Stimulated activated CD4-positive, alpha-beta T cell treated with anti-CD3 and anti-CD28 coated beads, Interleukin-15, amount 100 ng/mL, for 24 hours (primary cell): ENCODE results near the gene LGI4.

ENCODE experiments used
- DNase-seq: peaks from one replicate; pipeline ENCODE4 v3.0.0-alpha.2; 2020

The LGI4 gene

DNA sequence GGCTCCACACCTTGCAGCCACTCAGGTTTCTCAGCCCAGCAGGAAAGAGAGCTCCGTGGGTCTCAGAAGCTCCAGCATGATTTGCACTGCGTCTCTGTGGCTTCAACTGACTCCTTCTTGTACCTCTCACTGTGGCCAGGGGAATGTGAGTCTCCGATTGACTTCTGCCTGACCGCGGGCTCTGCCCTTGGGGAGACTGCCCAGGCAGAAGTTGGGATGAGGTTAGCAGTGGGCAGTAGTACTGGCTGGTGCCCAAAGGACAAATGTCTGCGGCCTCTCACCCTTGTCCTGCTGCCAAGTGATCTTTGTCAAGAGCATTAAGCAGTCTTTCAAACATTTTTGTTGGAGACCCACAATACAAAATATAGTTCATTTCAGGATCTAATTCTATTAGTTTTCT is 53.7 kb downstream of the LGI4 start:
- DNase-seq = no peak

DNA sequence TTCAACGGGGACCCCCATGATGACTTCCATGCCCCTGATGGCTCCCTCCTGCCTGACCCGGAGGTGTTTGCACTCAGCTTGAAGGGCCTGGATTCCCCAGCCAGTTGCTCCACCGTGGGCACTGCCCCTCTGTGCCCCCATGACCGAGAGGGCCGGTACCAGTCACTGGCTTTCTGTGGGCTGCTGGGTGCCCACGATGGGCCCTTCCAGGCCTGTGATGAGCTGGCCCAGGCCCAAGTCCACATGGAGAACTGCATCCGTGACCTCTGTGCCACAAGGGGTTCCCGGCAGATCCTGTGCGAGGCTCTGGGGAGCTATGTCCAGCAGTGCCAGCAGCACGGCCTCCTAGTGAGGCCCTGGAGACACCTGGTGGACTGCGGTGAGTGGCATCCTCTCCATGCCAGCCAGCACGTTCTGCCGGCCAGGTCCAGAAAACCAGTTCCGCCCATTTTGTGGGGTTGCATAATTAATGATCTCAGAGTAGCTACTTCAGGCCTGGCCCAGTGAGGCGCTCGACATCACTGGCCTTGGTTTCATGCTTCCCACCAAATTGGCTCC is 54.2 kb downstream of the LGI4 start:
- DNase-seq = no peak

DNA sequence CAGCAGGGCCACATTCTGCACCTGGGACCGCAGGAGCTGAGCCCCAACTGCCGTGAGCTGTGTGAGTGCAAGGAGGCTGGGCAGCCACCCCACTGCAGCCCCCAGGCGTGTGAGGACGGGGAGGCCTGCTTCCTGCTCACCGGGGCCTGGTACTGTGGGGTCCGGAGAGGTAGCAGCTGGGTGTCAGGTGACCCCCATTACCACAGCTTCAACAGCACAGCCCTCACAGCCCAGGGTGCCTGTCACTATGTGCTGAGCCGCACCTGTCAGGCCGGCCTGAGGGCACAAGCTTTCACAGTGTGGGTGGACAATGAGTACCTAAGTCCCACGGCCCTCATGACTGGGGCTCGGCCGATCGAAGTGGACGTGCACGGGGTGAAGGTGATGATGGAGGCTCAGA is 55.0 kb downstream of the LGI4 start:
- no peak for DNase-seq

DNA sequence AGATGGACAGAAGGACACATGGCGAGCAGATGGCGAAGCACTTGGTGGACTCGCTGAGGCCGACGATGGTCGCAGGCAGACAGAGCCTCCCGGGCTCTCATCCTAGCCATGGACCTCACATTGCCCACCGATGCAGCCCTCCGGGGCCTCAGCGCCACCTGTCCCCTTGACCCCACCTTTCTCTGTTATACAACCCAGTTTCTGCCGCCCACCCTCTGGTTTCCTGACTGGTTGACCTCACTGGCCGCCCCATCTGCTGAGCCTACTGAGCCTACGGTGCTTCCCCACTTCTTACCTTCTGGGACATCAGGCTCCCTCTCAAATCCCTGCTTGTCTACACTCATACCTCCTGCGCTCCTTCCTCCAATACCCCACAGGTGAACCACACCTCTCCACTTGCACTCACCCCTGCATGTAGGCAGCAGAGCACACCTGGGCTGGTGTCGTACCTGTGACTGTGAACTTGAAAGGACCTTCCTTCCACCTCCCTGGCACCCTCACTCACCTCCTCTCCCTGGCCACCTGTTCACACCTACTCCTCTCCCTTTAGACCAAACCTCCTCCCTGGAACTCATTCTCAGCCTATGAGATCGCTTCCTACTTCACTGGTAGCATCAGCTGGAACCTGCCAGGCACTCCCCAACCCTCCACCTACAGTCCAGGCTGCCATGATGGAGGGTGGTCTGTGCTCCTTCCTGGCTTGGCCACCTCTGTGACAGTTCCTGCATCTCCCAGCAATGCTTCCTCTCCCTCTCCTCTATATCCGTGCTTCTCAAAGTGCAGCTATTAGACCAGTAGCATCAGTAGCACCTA is 57.2 kb downstream of the LGI4 start:
- DNase-seq = no peak

DNA sequence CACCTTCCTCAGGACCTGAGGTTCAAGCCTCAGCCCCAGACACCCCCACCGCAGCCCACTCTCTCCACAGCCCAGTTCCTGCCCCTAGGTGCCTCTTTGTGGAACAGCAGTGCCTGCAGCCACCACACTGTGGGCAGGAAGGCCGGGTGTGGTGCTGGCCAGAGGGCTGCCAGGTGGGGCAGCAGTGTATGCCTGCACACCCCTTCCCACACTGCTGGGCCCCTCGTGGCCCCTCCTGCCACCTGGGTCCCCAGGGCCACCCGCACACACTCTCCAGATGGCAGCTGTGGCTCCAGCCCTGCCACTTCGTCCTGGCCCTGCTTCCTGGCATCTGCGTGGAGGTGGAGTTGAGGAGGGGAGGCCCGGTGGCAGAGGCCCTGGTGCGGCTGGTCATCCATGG is 58.2 kb downstream of the LGI4 start:
- DNase-seq = no peak

DNA sequence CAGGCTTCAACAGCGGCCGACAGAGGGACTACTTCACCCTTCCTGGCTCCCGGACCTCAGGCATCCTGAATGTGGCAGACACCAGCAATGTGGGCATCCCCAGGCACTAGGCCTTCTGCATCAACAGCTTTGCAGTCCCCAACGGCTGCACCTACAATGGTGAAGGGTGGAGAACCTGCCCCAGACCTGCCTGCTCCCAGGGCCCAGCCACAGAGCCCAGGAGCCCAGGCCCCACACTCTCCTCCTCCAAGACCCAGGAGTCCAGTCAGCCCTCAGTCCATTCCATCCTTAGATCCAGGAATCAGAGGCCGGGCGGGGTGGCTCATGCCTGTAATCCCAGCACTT is 58.9 kb downstream of the LGI4 start:
- no peak for DNase-seq

DNA sequence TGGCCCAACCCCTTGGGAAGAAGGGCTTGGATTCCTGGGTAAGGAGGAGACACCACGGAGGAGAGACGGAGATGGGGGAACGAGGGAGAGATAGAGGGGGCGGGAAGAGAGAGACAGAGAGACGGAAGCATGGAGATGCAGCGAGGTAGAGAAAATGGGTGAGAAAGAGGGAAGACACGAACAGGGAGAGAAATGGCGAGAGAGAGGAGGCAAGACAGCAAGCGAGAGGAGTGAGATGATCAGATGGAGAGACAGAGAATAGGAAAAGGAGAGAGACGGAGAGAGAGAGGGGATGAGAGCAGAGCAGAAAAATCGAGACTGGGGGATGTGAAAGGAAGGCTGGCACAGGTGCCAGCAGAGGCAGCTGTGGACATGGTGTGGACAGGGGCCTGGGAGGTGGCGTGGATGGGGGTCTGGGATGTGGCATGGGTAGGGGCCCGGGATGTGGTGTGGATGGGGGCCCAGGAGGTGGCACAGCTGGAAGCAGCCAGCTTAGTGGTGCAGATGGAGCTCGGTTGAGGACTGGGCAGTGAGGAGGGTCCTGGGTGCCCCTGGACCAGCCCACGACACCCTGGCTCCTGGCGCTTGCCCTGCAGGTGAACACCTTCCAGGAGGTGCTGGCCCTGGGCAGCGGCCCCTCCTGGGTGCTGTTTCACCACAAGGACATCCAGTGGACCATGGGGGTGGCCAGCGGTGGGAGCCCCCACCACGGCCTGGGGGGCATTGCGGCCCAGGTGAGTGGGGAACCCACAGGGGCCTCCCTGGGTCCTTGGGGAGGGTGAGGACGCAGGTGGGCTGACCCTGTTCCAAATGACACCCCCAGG is 59.4 kb downstream of the LGI4 start:
- no peak for DNase-seq
